Fibroblast of pulmonary artery (primary cell): Measurements from ENCODE around the gene MYH6.

Source experiments
- DNase-seq: peaks from one replicate; pipeline ENCODE4 v3.0.0-alpha.2; 2010; ENCODE audit warnings: low read depth
- H3K4me3 ChIP-seq: replicated peaks from 2 replicates; pipeline ENCODE4 v1.5.1; 2011; ENCODE audit warnings: low read depth, mild to moderate bottlenecking, control low read depth, low read length, moderate library complexity
- TF ChIP-seq, protein P1 (sequence below): IDR thresholded peaks from 2 replicates; pipeline ENCODE4 v1.5.1; 2011; ENCODE audit warnings: mild to moderate bottlenecking, control low read depth, low read length, inconsistent platforms; ENCODE audit errors: missing control alignments

Gene MYH6

DNA sequence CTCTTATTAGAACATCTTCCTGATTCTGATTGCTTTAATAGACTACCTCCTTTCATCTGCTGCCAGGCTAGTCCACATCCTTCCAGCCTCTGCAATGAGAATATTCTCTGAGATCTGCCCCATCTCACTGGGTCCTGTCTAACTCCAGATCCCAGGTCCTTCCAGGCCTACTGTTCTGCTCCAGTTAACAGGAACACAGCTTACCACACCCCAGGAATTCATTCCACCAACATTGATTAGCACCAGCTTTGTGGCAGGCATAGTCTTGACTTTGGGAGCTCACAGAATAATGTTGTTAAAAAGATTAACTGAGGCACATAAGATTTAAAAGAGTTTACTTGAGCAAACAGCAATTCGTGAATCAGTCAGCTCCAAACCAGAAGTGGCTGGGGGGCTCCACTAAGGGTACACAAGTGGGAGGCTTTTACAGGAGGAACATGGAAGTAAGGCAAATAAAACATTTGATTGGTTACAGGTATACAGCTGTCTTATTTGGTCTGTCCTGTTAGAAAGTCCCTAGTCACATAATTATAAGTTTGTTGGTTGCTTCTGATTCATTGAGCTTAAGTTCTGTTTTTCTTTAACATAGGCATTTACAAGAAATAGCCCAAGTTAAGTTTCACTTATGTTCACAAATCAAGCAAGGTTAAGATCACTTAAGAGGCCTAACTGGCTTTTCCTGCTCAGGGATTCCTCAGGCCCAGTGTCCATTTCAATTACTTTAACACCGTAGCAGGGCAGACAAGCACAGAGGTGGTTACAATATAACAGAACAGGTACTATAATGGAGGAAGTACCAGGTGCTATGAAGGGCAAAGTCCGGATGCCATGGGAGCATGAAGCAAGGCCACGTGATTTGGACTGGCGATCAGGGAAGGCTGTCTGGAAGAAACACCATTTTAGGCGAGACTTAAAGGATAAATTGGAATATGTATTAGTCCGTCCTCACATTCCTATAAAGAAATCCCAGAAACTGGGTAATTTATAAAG is 39.6 kb upstream of the MYH6 start:
- TF ChIP-seq, protein P1, sequence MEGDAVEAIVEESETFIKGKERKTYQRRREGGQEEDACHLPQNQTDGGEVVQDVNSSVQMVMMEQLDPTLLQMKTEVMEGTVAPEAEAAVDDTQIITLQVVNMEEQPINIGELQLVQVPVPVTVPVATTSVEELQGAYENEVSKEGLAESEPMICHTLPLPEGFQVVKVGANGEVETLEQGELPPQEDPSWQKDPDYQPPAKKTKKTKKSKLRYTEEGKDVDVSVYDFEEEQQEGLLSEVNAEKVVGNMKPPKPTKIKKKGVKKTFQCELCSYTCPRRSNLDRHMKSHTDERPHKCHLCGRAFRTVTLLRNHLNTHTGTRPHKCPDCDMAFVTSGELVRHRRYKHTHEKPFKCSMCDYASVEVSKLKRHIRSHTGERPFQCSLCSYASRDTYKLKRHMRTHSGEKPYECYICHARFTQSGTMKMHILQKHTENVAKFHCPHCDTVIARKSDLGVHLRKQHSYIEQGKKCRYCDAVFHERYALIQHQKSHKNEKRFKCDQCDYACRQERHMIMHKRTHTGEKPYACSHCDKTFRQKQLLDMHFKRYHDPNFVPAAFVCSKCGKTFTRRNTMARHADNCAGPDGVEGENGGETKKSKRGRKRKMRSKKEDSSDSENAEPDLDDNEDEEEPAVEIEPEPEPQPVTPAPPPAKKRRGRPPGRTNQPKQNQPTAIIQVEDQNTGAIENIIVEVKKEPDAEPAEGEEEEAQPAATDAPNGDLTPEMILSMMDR = no peak
- DNase-seq = no peak
- H3K4me3 ChIP-seq = no peak overlapping the region

DNA sequence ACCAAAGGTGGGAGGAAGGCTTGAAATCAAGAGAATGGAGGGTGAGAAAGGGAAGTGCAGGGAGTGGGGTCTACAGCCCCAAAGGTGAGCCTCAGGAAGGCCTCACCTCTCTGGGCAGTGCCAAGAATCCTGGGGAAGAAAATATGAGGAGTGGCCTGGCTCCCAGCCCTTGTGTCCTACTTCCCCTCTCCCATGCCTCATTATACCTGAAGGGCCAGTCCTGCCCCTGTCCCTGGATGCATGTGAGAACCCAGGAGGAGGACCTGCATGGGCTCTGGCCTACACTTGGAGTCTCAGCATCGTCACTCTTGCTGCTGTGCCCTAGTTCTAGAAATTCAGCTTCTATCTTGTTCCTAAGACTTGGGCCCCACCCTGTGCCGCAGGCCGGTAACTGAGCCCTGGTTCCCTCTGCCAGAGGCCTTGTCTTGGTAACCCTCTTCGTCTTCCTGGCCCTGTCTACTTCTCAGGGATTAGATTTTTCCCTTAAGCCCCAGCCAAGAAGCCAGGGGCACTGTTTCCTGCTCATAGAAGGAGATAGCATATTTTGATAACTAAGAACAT is 38.3 kb upstream of the MYH6 start:
- DNase-seq = no peak
- TF ChIP-seq, protein P1 = no peak
- H3K4me3 ChIP-seq = no peak overlapping the region

DNA sequence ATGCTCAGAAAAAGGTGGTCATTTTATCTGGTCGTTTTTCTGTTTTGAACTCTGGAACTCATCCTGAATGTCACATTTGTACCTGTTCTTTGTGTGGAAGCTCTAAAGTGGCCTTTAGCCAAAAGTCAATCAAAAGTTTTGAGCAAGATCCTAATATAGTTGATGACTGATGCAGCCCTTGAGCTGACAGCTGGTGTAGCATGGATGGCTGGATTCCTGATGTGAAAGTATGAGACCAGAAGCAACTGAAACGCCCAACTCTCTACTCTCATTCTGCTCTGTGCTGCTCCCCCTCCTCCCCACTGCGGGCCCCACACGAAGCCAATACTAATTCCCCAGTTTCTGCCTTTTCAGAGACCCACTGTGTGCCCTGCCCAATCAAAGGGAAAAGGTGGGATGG is 37.7 kb upstream of the MYH6 start:
- TF ChIP-seq, protein P1 = no peak
- no peak for DNase-seq
- no peak overlapping the region for H3K4me3 ChIP-seq

DNA sequence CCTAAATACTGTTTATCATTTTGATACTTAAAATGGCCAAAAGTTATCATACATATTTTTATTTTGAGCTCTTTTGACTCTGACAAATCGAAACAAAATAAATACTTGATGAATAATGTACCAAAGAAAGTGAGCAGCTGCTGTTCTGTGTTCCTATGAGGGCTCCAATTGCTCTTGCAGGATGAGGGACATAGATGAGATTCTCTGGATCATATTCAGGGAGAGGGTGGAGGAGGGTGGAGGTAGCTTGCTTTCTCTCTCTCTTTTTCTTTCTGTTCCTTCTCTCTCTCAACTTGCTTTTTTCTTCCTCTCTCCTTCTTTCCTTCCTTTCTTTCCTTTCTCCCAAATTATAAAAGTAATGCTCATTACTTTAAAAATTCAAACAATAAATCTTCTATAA is 36.2 kb upstream of the MYH6 start:
- no peak for DNase-seq
- no peak overlapping the region for H3K4me3 ChIP-seq
- TF ChIP-seq, protein P1 = no peak

DNA sequence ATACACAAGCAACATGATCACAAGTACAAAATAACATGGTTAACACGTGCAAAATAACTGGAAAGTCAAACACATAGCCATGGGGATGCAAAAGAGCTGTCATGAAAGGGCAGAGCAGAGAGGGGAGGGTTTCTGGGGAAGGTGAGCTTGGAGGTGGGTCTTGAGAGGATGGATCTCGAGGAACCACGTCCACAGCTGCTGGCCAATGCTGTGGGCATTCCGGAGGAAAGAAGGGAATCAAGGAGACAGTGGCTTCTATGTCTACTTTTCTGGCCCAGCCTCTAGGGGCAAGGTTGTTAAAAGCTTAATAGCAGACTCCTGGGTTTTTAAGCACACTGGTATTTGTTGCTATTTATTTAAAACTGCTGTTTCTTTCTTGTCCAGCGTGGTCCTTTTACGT is 35.8 kb upstream of the MYH6 start:
- no peak overlapping the region for H3K4me3 ChIP-seq
- TF ChIP-seq, protein P1 = no peak
- DNase-seq = no peak

DNA sequence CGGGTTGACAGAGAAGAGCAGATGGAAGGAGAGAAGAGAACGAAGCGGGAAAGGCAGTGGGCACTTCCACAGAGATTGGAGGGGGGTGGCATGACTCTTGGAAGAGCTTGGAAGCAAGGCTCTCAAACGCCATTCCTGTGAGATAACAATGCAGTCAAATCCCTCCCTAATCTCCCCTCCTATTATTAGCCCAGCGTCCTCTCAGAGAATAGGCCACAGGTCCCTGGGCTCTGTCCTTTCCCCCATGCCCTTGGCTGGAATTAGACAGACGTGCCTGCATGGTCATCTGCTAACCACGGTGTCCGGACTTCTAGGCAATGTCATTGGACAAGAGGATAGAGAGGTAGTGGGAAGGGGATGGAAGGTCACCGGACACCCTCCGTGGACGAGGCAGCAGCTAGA is 35.3 kb upstream of the MYH6 start:
- TF ChIP-seq, protein P1 = no peak
- DNase-seq = no peak

More for the DNA sequence above, 35.3 kb upstream of the MYH6 start:
- H3K4me3 ChIP-seq = no peak overlapping the region
